Neural cell (in vitro differentiated cells): ENCODE measurements around the gene WRNIP1. TPM values are rescaled to one million over a fixed set of nuclear protein-coding genes. Genes with fewer than 3 reads are reported as not detected.

Source experiments
- H2AFZ ChIP-seq: fragments of 200-600, 300-800 bp; sonication (generic), shearing (Covaris generic); 2 replicates; pipeline ENCODE4 v1.6.0; 2014; ENCODE audit warnings: low read depth, mild to moderate bottlenecking, antibody characterized with exemption, low read length, moderate library complexity
- H3F3A ChIP-seq: fragments of 200-600 bp; shearing (Covaris generic); 2 replicates; pipeline ENCODE4 v1.6.1; 2016; ENCODE audit warnings: mild to moderate bottlenecking, moderate library complexity, mixed read lengths, antibody characterized with exemption, low read length; ENCODE audit not compliant: insufficient read depth, poor library complexity, severe bottlenecking
- H3K27ac ChIP-seq: fragments of 200-600, 300-800 bp; sonication (generic), shearing (Covaris generic); 2 replicates; pipeline ENCODE4 v1.5.1; 2014; ENCODE audit warnings: mild to moderate bottlenecking, low read length, moderate library complexity
- H3K27me3 ChIP-seq: fragments of 300-800, 200-600 bp; sonication (generic), shearing (Covaris generic); 2 replicates; pipeline ENCODE4 v1.6.0; 2014; ENCODE audit warnings: mild to moderate bottlenecking, low read depth, low read length, moderate library complexity; ENCODE audit not compliant: insufficient read depth
- H3K36me3 ChIP-seq: fragments of 300-800, 200-600 bp; sonication (generic), shearing (Covaris generic); 2 replicates; pipeline ENCODE4 v1.5.1; 2014; ENCODE audit warnings: mild to moderate bottlenecking, antibody characterized with exemption, low read length, moderate library complexity; ENCODE audit not compliant: insufficient read depth
- H3K4me2 ChIP-seq: fragments of 300-800, 200-600 bp; sonication (generic), shearing (Covaris generic); 2 replicates; pipeline ENCODE4 v1.6.0; 2014; ENCODE audit warnings: mild to moderate bottlenecking, low read length
- H3K4me3 ChIP-seq: fragments of 300-800, 200-600 bp; sonication (generic), shearing (Covaris generic); 2 replicates; pipeline ENCODE4 v1.5.1; 2014; ENCODE audit warnings: mild to moderate bottlenecking, low read length, moderate library complexity
- H3K79me2 ChIP-seq: fragments of 200-600 bp; shearing (Covaris generic); replicated peaks from 2 replicates; pipeline ENCODE4 v1.6.0; 2014; ENCODE audit warnings: mild to moderate bottlenecking, low read length, moderate library complexity; ENCODE audit not compliant: insufficient read depth
- H3K9ac ChIP-seq: fragments of 300-800, 200-600 bp; sonication (generic), shearing (Covaris generic); 2 replicates; pipeline ENCODE4 v1.6.1; 2016; ENCODE audit warnings: mild to moderate bottlenecking, low read length, mixed read lengths
- H3K9me2 ChIP-seq: fragments of 200-600 bp; shearing (Covaris generic); 2 replicates; pipeline ENCODE4 v1.6.1; 2016; ENCODE audit warnings: mild to moderate bottlenecking, low read length, mixed read lengths; ENCODE audit not compliant: insufficient read depth
- H3K9me3 ChIP-seq: fragments of 200-600, 300-800 bp; sonication (generic), shearing (Covaris generic); 2 replicates; pipeline ENCODE4 v1.6.1; 2016; ENCODE audit warnings: mild to moderate bottlenecking, mixed run types, low read length, moderate library complexity, mixed read lengths
- H4K20me1 ChIP-seq: fragments of 200-600 bp; shearing (Covaris generic); 2 replicates; pipeline ENCODE4 v1.6.1; 2016; ENCODE audit warnings: mild to moderate bottlenecking, mixed run types; ENCODE audit not compliant: insufficient read depth
- EP300 ChIP-seq: fragments of 450-650 bp; conservative IDR thresholded peaks from 2 replicates; pipeline ENCODE4 v1.6.1; 2014; ENCODE audit warnings: antibody characterized with exemption, mild to moderate bottlenecking, moderate library complexity; ENCODE audit not compliant: poor library complexity, severe bottlenecking
- EZH2 ChIP-seq: fragments of 200-600, 300-800 bp; shearing (Covaris generic), sonication (generic); IDR thresholded peaks from 2 replicates; pipeline ENCODE4 v1.6.1; 2014; ENCODE audit warnings: antibody characterized with exemption, low read length, borderline replicate concordance, mild to moderate bottlenecking; ENCODE audit not compliant: insufficient read depth, poor library complexity, severe bottlenecking
- MXI1 ChIP-seq: fragments of 450-650 bp; conservative IDR thresholded peaks from 2 replicates; pipeline ENCODE4 v1.6.1; 2014; ENCODE audit warnings: antibody characterized with exemption, mild to moderate bottlenecking; ENCODE audit not compliant: poor library complexity, severe bottlenecking
- POLR2AphosphoS5 ChIP-seq: IDR thresholded peaks from 2 replicates; pipeline ENCODE4 v1.6.1; 2012
- RAD21 ChIP-seq: fragments of 450-650 bp; conservative IDR thresholded peaks from 2 replicates; pipeline ENCODE4 v1.6.1; 2014; ENCODE audit warnings: antibody characterized with exemption, mild to moderate bottlenecking, moderate library complexity
- SMC3 ChIP-seq: fragments of 450-650 bp; conservative IDR thresholded peaks from 2 replicates; pipeline ENCODE4 v1.6.1; 2014; ENCODE audit warnings: antibody characterized with exemption, mild to moderate bottlenecking, moderate library complexity; ENCODE audit not compliant: poor library complexity
- TAF1 ChIP-seq: IDR thresholded peaks from 2 replicates; pipeline ENCODE4 v1.6.1; 2012; ENCODE audit warnings: low read depth
- polyA plus RNA-seq: library from polyadenylated mRNA; depleted of rRNA; stranded (reverse); fragments of >200 nt; gene quantifications from 2 replicates; pipeline ENCODE4 v1.2.3, GENCODE V29; 2014
- TF ChIP-seq, protein P1 (sequence below): IDR thresholded peaks from 2 replicates; pipeline ENCODE4 v1.6.1; 2012; ENCODE audit warnings: borderline replicate concordance
- TF ChIP-seq, protein P2 (sequence below): fragments of 450-650 bp; IDR thresholded peaks from 2 replicates; pipeline ENCODE4 v1.5.1; 2014; ENCODE audit warnings: antibody characterized with exemption, mild to moderate bottlenecking, moderate library complexity; ENCODE audit not compliant: poor library complexity, severe bottlenecking

WRNIP1 gene
- polyA plus RNA-seq, 1 donor from 2014 or later: 93.7 TPM

DNA sequence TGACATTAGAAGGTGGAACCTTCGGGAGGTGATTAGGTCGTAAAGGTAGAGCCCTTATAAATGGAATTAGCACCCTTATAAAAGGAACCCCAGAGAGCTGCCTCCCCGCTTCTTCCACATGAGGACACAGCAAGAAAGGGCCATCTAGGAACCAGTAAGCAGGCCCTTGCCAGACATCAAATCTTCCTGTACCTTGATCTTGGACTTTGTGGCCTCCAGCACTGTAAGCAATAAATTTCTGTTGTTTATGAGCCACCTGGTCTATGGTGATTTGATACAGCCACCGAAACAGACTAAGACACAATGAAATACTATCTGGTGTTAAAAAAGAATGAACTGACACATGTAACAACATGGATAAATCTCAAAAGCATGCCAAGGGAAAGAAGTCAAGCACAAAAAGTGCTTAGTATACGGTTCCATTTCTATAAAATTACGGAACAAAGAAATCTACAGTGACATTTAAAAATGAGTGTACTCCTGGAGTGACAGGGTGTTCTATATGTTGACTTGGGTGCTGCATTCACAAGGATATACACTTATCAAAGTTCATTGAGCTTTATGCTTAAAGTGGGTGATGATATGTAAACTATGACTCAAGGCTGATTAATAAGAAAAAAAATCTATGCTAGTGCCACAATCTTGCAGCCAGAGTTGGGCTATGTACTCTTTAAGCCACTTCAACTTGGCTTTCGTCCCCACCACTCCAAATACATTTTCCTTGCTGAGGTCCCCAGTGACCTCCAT lies 58.1 kb downstream of the WRNIP1 start:
- Histone ChIP-seq H3K79me2 (no peaks in the 10 kb centered on the region), H3K9me3 (no peaks in the 10 kb centered on the region), H3K27me3 (no peaks in the 10 kb centered on the region), H3K4me3 (no peak overlapping the region), H3K4me2 (no peak overlapping the region), H4K20me1 (no peaks in the 10 kb centered on the region), H3F3A (no peaks in the 10 kb centered on the region), H2AFZ (no peak overlapping the region), H3K9me2 (no peaks in the 10 kb centered on the region), H3K9ac (no peak overlapping the region), H3K36me3 (no peaks in the 10 kb centered on the region), H3K27ac (no peak overlapping the region)
- TF ChIP-seq SMC3 (no peak), EP300 (no peak), MXI1 (no peak), RAD21 (no peak)

DNA sequence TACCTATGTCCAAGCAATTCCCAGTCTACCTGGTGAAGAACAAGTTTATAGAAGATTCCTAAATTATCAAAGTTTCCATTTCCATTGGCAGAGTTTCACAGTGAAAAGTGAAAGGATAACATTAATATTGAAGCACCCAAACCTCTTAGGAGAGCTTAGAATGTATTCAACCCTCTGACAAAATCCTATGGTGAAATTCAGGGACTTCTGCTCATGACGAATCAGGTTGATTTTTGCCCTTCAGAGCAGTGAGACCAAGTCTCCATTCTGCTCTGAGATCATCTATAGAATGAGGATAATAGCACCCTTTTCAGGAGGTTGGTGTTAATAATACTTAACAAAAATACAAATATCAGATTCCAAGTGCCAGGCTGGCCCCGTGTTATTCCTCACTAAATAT lies 60.9 kb downstream of the WRNIP1 start:
- H3K27me3 ChIP-seq: no peaks in the 10 kb centered on the region
- H3K36me3 ChIP-seq: no peaks in the 10 kb centered on the region
- no peaks in the 10 kb centered on the region for H3K9me3 ChIP-seq
- H3K4me3 ChIP-seq: no peak overlapping the region
- no peak overlapping the region for H3K4me2 ChIP-seq
- TF ChIP-seq EP300 (no peak), TAF1 (no peak), MXI1 (no peak), EZH2 (no peak), RAD21 (no peak), POLR2AphosphoS5 (no peak)
- TF ChIP-seq, protein P1, sequence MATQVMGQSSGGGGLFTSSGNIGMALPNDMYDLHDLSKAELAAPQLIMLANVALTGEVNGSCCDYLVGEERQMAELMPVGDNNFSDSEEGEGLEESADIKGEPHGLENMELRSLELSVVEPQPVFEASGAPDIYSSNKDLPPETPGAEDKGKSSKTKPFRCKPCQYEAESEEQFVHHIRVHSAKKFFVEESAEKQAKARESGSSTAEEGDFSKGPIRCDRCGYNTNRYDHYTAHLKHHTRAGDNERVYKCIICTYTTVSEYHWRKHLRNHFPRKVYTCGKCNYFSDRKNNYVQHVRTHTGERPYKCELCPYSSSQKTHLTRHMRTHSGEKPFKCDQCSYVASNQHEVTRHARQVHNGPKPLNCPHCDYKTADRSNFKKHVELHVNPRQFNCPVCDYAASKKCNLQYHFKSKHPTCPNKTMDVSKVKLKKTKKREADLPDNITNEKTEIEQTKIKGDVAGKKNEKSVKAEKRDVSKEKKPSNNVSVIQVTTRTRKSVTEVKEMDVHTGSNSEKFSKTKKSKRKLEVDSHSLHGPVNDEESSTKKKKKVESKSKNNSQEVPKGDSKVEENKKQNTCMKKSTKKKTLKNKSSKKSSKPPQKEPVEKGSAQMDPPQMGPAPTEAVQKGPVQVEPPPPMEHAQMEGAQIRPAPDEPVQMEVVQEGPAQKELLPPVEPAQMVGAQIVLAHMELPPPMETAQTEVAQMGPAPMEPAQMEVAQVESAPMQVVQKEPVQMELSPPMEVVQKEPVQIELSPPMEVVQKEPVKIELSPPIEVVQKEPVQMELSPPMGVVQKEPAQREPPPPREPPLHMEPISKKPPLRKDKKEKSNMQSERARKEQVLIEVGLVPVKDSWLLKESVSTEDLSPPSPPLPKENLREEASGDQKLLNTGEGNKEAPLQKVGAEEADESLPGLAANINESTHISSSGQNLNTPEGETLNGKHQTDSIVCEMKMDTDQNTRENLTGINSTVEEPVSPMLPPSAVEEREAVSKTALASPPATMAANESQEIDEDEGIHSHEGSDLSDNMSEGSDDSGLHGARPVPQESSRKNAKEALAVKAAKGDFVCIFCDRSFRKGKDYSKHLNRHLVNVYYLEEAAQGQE: no peak
- TF ChIP-seq, protein P2, sequence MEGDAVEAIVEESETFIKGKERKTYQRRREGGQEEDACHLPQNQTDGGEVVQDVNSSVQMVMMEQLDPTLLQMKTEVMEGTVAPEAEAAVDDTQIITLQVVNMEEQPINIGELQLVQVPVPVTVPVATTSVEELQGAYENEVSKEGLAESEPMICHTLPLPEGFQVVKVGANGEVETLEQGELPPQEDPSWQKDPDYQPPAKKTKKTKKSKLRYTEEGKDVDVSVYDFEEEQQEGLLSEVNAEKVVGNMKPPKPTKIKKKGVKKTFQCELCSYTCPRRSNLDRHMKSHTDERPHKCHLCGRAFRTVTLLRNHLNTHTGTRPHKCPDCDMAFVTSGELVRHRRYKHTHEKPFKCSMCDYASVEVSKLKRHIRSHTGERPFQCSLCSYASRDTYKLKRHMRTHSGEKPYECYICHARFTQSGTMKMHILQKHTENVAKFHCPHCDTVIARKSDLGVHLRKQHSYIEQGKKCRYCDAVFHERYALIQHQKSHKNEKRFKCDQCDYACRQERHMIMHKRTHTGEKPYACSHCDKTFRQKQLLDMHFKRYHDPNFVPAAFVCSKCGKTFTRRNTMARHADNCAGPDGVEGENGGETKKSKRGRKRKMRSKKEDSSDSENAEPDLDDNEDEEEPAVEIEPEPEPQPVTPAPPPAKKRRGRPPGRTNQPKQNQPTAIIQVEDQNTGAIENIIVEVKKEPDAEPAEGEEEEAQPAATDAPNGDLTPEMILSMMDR: no peak
- H4K20me1 ChIP-seq: no peaks in the 10 kb centered on the region
- no peak overlapping the region for H3K27ac ChIP-seq
- no peaks in the 10 kb centered on the region for H3F3A ChIP-seq
- H3K9ac ChIP-seq: no peak overlapping the region
- H3K9me2 ChIP-seq: no peaks in the 10 kb centered on the region
- H3K79me2 ChIP-seq: no peaks in the 10 kb centered on the region
- H2AFZ ChIP-seq: no peak overlapping the region
